Kidney (tissue), 22 donors: Measurements from ENCODE around the gene RDM1. TPM values are rescaled to one million over a fixed set of nuclear protein-coding genes. Genes with fewer than 3 reads are reported as not detected.

Source experiments
- DNase-seq, 5 donors: peaks; one replicate each; pipeline ENCODE4 v3.0.0-alpha.2; 2013 to 2020
- FAIRE-seq: peaks from 2 replicates; lab custom pipeline; 2012; peaks lifted over from hg19 to GRCh38; lab: Jason Lieb, UNC
- H3K27ac ChIP-seq, 2 donors: one replicate each; pipeline ENCODE4 v1.7.0; 2013; ENCODE audit warnings: low read depth in 2 of 2, low read length in 2 of 2, inconsistent platforms in 1 of 2
- H3K27me3 ChIP-seq: one replicate; pipeline ENCODE4 v1.7.1; 2013; ENCODE audit warnings: low read length, inconsistent platforms; ENCODE audit not compliant: control insufficient read depth, insufficient read depth
- H3K36me3 ChIP-seq, 3 donors: one replicate each; pipeline versions ENCODE4 v1.7.0 to v1.7.1; 2013; ENCODE audit warnings: low read length in 3 of 3, control low read depth in 1 of 3, inconsistent platforms in 1 of 3; ENCODE audit not compliant: insufficient read depth in 3 of 3, control insufficient read depth in 2 of 3
- H3K4me1 ChIP-seq, 3 donors: one replicate each; pipeline versions ENCODE4 v1.7.0 to v1.7.1; 2013; ENCODE audit warnings: low read length in 3 of 3, inconsistent platforms in 1 of 3, low read depth in 1 of 3; ENCODE audit not compliant: control insufficient read depth in 2 of 3, insufficient read depth in 2 of 3
- H3K4me3 ChIP-seq, 3 donors: one replicate each; pipeline versions ENCODE4 v1.7.0 to v1.8.1; 2013; ENCODE audit warnings: low read length in 3 of 3, control low read depth in 1 of 3, inconsistent platforms in 1 of 3
- H3K9ac ChIP-seq, 3 donors: one replicate each; pipeline versions ENCODE4 v1.7.0 to v1.7.1; 2013; ENCODE audit warnings: low read length in 3 of 3, control low read depth in 1 of 3, inconsistent platforms in 1 of 3
- H3K9me3 ChIP-seq, 3 donors: one replicate each; pipeline versions ENCODE4 v1.7.0 to v1.7.1; 2013; ENCODE audit warnings: low read length in 3 of 3, control low read depth in 1 of 3, inconsistent platforms in 1 of 3; ENCODE audit not compliant: control insufficient read depth in 2 of 3, insufficient read depth in 1 of 3
- CTCF ChIP-seq: IDR thresholded peaks from 3 replicates; pipeline ENCODE4 v1.5.1; 2012; ENCODE audit warnings: mild to moderate bottlenecking, moderate library complexity, borderline replicate concordance; ENCODE audit not compliant: insufficient read depth; ENCODE audit errors: extremely low read depth
- intact Hi-C: fragments of 100-400 bp; cut with DNase I; formaldehyde crosslinking; loops from one replicate; pipeline ENCODE4 v1.11.1; 2022
- long read RNA-seq, 10 donors: library from polyadenylated mRNA in 1 of 10; unstranded in 1 of 10; transcript quantifications; one replicate each; pipeline ENCODE4 v2.0.0 and lab custom pipeline, GENCODE V29; 2021 to 2026
- polyA plus RNA-seq: library from polyadenylated mRNA; stranded (reverse); fragments of 350-450 nt; fragmentation: Illumina TruSeq; extraction: RNeasy Lipid Tissue Mini Kit (QIAGEN cat#74804); gene quantifications from one replicate; pipeline ENCODE4 v1.2.3, GENCODE V29; 2014; ENCODE audit warnings: low read depth, low replicate concordance; ENCODE audit not compliant: insufficient read depth
- total RNA-seq: library from RNA; stranded (reverse); fragmentation: NEBNext Ultra II Directional; extraction: Animal tissue kit (Norgen Biotek cat#: 25700); gene quantifications from one replicate; pipeline ENCODE4 v1.2.1, GENCODE V29; 2021
- donor health status: control.
- donor health status: control.
- donor health status: control.
- donor health status: control.
- donor health status: control.
- donor health status: DM: yes; HTN: yes; CAD: no.
- donor health status: Normal renal cell carcinoma (clear cell type).

RDM1 gene
- total RNA-seq = not detected
- polyA plus RNA-seq = 0.56 TPM
- long read RNA-seq, donor 1, partial matches to known transcripts = 0 of 1 reads
- long read RNA-seq, donor 1, other reads (novel, unspliced or antisense) = 0 of 1 reads
- long read RNA-seq, donor 2, partial matches to known transcripts = 0 of 2 reads
- long read RNA-seq, donor 2, other reads (novel, unspliced or antisense) = 0 of 2 reads
- long read RNA-seq, donor 3 = 0 reads
- long read RNA-seq, donor 4, partial matches to known transcripts = 0 of 2 reads
- long read RNA-seq, donor 4, other reads (novel, unspliced or antisense) = 0 of 2 reads
- long read RNA-seq, donor 5 = 0 reads
- long read RNA-seq, donor 6, partial matches to known transcripts = 0 of 2 reads
- long read RNA-seq, donor 6, other reads (novel, unspliced or antisense) = 0 of 2 reads
- long read RNA-seq, donor 7 = 0 reads
- long read RNA-seq, donor 8 = 0 reads
- long read RNA-seq, donor 9, partial matches to known transcripts = 0 of 1 reads
- long read RNA-seq, donor 9, other reads (novel, unspliced or antisense) = 0 of 1 reads
- long read RNA-seq, donor 10, partial matches to known transcripts = 0 of 2 reads
- long read RNA-seq, donor 10, other reads (novel, unspliced or antisense) = 0 of 2 reads

GRCh38 chr17:35930211-35931065 lies at the start of gene RDM1:
TSS of gene RDM1 (minus strand) at chr17:35930773. CDS start at chr17:35930727, 46 bp downstream.
- H3K4me1 ChIP-seq = peaks cover 0 to 2% (median 0%) of the 10 kb centered on the region in 3 donors
- H3K9ac ChIP-seq = peak within 1 kb of the TSS in 1 of 3 donors; percentile 24
- FAIRE-seq (no peak), DNase-seq (peak; percentile 81 to 95 (median 92))
- no peak within 1 kb of the TSS for H3K27ac ChIP-seq
- H3K9me3 ChIP-seq = no peaks in the 10 kb centered on the region
- intact Hi-C loops = no loop called here
- H3K4me3 ChIP-seq = peak within 1 kb of the TSS; percentile 53 to 65 (median 60)
- no peak for TF ChIP-seq CTCF
- no peaks in the 10 kb centered on the region for H3K36me3 ChIP-seq
- H3K27me3 ChIP-seq = no peaks in the 10 kb centered on the region

- DNase-seq (no peak), FAIRE-seq (no peak)
- no peak for TF ChIP-seq CTCF
- Histone ChIP-seq H3K9ac (no peak overlapping the region), H3K27me3 (no peaks in the 10 kb centered on the region), H3K27ac (no peak overlapping the region), H3K4me1 (peaks cover 0 to 8% (median 5%) of the 10 kb centered on the region in 3 donors), H3K36me3 (no peaks in the 10 kb centered on the region), H3K9me3 (no peaks in the 10 kb centered on the region), H3K4me3 (no peak overlapping the region)
- intact Hi-C loops = no loop called here
Observed at GRCh38 chr17:35978346-35978745, 47.8 kb upstream of the RDM1 start.

- DNase-seq = no peak
- TF ChIP-seq CTCF = no peak
- no peak overlapping the region for H3K9ac ChIP-seq
- no peaks in the 10 kb centered on the region for H3K9me3 ChIP-seq
- H3K27me3 ChIP-seq = no peaks in the 10 kb centered on the region
- H3K27ac ChIP-seq = no peak overlapping the region
- intact Hi-C loops = no loop called here
- no peaks in the 10 kb centered on the region for H3K36me3 ChIP-seq
- FAIRE-seq = no peak
- peaks cover 0 to 13% (median 12%) of the 10 kb centered on the region in 3 donors for H3K4me1 ChIP-seq
- no peak overlapping the region for H3K4me3 ChIP-seq
Observed at GRCh38 chr17:35977509-35977908, 46.9 kb upstream of the RDM1 start.
